ENCODE results near the gene PMF1.

DNA sequence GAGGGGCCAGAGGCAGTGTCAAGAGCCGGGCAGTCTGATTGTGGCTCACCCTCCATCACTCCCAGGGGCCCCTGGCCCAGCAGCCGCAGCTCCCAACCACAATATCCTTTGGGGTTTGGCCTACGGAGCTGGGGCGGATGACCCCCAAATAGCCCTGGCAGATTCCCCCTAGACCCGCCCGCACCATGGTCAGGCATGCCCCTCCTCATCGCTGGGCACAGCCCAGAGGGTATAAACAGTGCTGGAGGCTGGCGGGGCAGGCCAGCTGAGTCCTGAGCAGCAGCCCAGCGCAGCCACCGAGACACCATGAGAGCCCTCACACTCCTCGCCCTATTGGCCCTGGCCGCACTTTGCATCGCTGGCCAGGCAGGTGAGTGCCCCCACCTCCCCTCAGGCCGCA is 29.1 kb downstream of the PMF1 start, which contains the start of gene BGLAP:
- TF ChIP-seq CTCF (IDR thresholded peaks at IDR 0.05; ENCODE audit: insufficient read depth, low read length) (no peak), POLR2AphosphoS5 (IDR thresholded peaks at IDR 0.05; ENCODE audit: low read depth) (no peak), SPI1 (IDR thresholded peaks at IDR 0.05; ENCODE audit: borderline replicate concordance, low read depth) (no peak)
- TF ChIP-seq, protein P1, sequence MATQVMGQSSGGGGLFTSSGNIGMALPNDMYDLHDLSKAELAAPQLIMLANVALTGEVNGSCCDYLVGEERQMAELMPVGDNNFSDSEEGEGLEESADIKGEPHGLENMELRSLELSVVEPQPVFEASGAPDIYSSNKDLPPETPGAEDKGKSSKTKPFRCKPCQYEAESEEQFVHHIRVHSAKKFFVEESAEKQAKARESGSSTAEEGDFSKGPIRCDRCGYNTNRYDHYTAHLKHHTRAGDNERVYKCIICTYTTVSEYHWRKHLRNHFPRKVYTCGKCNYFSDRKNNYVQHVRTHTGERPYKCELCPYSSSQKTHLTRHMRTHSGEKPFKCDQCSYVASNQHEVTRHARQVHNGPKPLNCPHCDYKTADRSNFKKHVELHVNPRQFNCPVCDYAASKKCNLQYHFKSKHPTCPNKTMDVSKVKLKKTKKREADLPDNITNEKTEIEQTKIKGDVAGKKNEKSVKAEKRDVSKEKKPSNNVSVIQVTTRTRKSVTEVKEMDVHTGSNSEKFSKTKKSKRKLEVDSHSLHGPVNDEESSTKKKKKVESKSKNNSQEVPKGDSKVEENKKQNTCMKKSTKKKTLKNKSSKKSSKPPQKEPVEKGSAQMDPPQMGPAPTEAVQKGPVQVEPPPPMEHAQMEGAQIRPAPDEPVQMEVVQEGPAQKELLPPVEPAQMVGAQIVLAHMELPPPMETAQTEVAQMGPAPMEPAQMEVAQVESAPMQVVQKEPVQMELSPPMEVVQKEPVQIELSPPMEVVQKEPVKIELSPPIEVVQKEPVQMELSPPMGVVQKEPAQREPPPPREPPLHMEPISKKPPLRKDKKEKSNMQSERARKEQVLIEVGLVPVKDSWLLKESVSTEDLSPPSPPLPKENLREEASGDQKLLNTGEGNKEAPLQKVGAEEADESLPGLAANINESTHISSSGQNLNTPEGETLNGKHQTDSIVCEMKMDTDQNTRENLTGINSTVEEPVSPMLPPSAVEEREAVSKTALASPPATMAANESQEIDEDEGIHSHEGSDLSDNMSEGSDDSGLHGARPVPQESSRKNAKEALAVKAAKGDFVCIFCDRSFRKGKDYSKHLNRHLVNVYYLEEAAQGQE (IDR thresholded peaks at IDR 0.05; ENCODE audit: insufficient replicate concordance, low read depth), result no peak

Data from HL-60 (cell line).